K562 (cell line): ENCODE measurements around the gene ETV3. TPM values are rescaled to one million over a fixed set of nuclear protein-coding genes. Genes with fewer than 3 reads are reported as not detected.

Experiments
- ATAC-seq: fragments of 200-7000 bp; cut with Tn5 transposase; 3 replicates; pipeline ENCODE4 v1.9.1; 2020; ENCODE audit warnings: moderate library complexity
- BruUV-seq: library from RNA; stranded (reverse); fragments of 400-500 nt; replicated peaks from 2 replicates; lab custom pipeline; 2021; lab: Mats Ljungman, UMichigan
- CTCF ChIA-PET: fragments of 300-600 bp; formaldehyde crosslinking; extraction: SDS; loops from one replicate; lab custom pipeline; 2021; ENCODE audit warnings: low intra/inter-chr PET ratio; lab: Yijun Ruan, JAX
- POLR2A ChIA-PET: fragments of 300-600, 350-650 bp; sonication (Branson Sonifier 250); formaldehyde crosslinking; extraction: SDS; loops from one replicate; lab custom pipeline; 2021; ENCODE audit warnings: antibody characterized with exemption, inconsistent platforms; lab: Yijun Ruan, JAX
- DNase-seq, 4 experiments: peaks; one replicate each; pipeline versions ENCODE4 v3.0.0 to v3.0.0-alpha.2; 2011 to 2018; ENCODE audit warnings: low spot score in 3 of 4, mixed read lengths in 3 of 4; ENCODE audit errors: extremely low read depth in 1 of 4
- FAIRE-seq: peaks from 2 replicates; lab custom pipeline; 2011; peaks lifted over from hg19 to GRCh38; lab: Jason Lieb, UNC
- H2AFZ ChIP-seq: 2 replicates; pipeline ENCODE4 v1.6.0; 2011; ENCODE audit warnings: low read depth, low read length, control low read depth, inconsistent platforms
- H3K27ac ChIP-seq: fragments of 200-600 bp; 3 replicates; pipeline ENCODE4 v1.8.0; 2011; ENCODE audit warnings: low read depth, mild to moderate bottlenecking, control low read depth, inconsistent platforms, low read length, moderate library complexity, mixed read lengths; ENCODE audit errors: extremely low read depth
- H3K27me3 ChIP-seq, 2 experiments: fragments of 300-600 bp in 1 of 2; 2 replicates in 1 of 2; 3 replicates in 1 of 2; pipeline versions ENCODE4 v1.6.0 to v1.8.0; 2011; ENCODE audit warnings: inconsistent platforms in 2 of 2, low read length in 2 of 2, mild to moderate bottlenecking in 1 of 2, mixed read lengths in 1 of 2, moderate library complexity in 1 of 2; ENCODE audit not compliant: control insufficient read depth in 2 of 2, insufficient read depth in 2 of 2
- H3K36me3 ChIP-seq: fragments of 300-600 bp; 3 replicates; pipeline ENCODE4 v1.8.0; 2011; ENCODE audit warnings: mild to moderate bottlenecking, low read length, inconsistent platforms; ENCODE audit not compliant: control insufficient read depth, insufficient read depth
- H3K4me1 ChIP-seq, 2 experiments: fragments of 200-600 bp in 1 of 2; replicated peaks in 1 of 2; 2 replicates in 1 of 2; 3 replicates in 1 of 2; pipeline versions ENCODE4 v1.5.1 to v1.8.0; 2011; ENCODE audit warnings: inconsistent platforms in 2 of 2, low read length in 2 of 2, mild to moderate bottlenecking in 1 of 2, mixed read lengths in 1 of 2, moderate library complexity in 1 of 2; ENCODE audit not compliant: control insufficient read depth in 2 of 2, insufficient read depth in 2 of 2
- H3K4me2 ChIP-seq: 2 replicates; pipeline ENCODE4 v1.6.1; 2011; ENCODE audit warnings: low read length, control low read depth, inconsistent platforms, mixed read lengths; ENCODE audit not compliant: insufficient read depth
- H3K4me3 ChIP-seq: fragments of 200-600 bp; sonication (generic), shearing (Covaris generic); 2 replicates; pipeline ENCODE4 v1.5.1; 2016; ENCODE audit warnings: control low read depth, inconsistent platforms
- H3K79me2 ChIP-seq: fragments of 200-600 bp; 3 replicates; pipeline ENCODE4 v1.8.0; 2011; ENCODE audit warnings: low read length, inconsistent platforms; ENCODE audit not compliant: control insufficient read depth, insufficient read depth
- H3K9ac ChIP-seq, 2 experiments: 2 replicates each; pipeline versions ENCODE4 v1.6.0 to v1.6.1; 2011; ENCODE audit warnings: low read depth in 2 of 2, low read length in 2 of 2, control low read depth in 1 of 2, inconsistent platforms in 1 of 2, mild to moderate bottlenecking in 1 of 2, mixed read lengths in 1 of 2; ENCODE audit not compliant: insufficient read depth in 1 of 2
- H3K9me1 ChIP-seq: one replicate; pipeline ENCODE4 v1.6.0; 2011; ENCODE audit warnings: inconsistent platforms, mild to moderate bottlenecking, low read length, moderate library complexity; ENCODE audit not compliant: control insufficient read depth, insufficient read depth
- H3K9me3 ChIP-seq: replicated peaks from 2 replicates; pipeline ENCODE4 v1.5.1; 2011; ENCODE audit warnings: low read depth, low read length, inconsistent platforms; ENCODE audit not compliant: control insufficient read depth, insufficient read depth
- H4K20me1 ChIP-seq: replicated peaks from 2 replicates; pipeline ENCODE4 v1.6.1; 2011; ENCODE audit warnings: low read length, inconsistent platforms, mixed read lengths; ENCODE audit not compliant: control insufficient read depth, insufficient read depth
- BDP1 ChIP-seq: IDR thresholded peaks from 3 replicates; pipeline ENCODE4 v1.6.1; 2011; ENCODE audit not compliant: insufficient read length, insufficient read depth
- CEBPG ChIP-seq, 3 experiments: fragments of 200-800 bp in 1 of 3; sonication (Bioruptor generic) in 1 of 3; sonication (generic) in 1 of 3; formaldehyde crosslinking in 1 of 3; IDR thresholded peaks in 2 of 3; conservative IDR thresholded peaks in 1 of 3; 2 replicates each; pipeline versions ENCODE4 v1.6.1 to v1.8.0; 2016 to 2022; ENCODE audit warnings: missing compliant biosample characterization in 2 of 3, missing genetic modification characterization in 2 of 3, mild to moderate bottlenecking in 1 of 3, missing genetic modification reagents in 1 of 3
- CREB1 ChIP-seq, 2 experiments: sonication (generic) in 1 of 2; formaldehyde crosslinking in 1 of 2; IDR thresholded peaks; 2 replicates each; pipeline versions ENCODE4 v1.6.1 to v1.8.0; 2012 to 2022; ENCODE audit warnings: inconsistent platforms in 1 of 2, mild to moderate bottlenecking in 1 of 2, missing genetic modification reagents in 1 of 2, moderate library complexity in 1 of 2
- FOXK1 ChIP-seq: sonication (generic); formaldehyde crosslinking; IDR thresholded peaks from 2 replicates; pipeline ENCODE4 v1.8.0; 2022; ENCODE audit warnings: missing genetic modification reagents, mild to moderate bottlenecking, borderline replicate concordance
- GTF2E2 ChIP-seq: fragments of 200-800 bp; sonication (Bioruptor generic); IDR thresholded peaks from 2 replicates; pipeline ENCODE4 v1.6.1; 2016; ENCODE audit warnings: missing genetic modification characterization, missing compliant biosample characterization
- NR1H2 ChIP-seq: sonication (generic); formaldehyde crosslinking; IDR thresholded peaks from 2 replicates; pipeline ENCODE4 v1.4.0; 2020; ENCODE audit warnings: mild to moderate bottlenecking, missing genetic modification reagents
- NR2C1 ChIP-seq, 2 experiments: fragments of 450-650 bp; IDR thresholded peaks; 2 replicates each; pipeline ENCODE4 v1.6.1; 2017; ENCODE audit warnings: mild to moderate bottlenecking in 2 of 2, antibody characterized with exemption in 1 of 2, inconsistent platforms in 1 of 2, missing compliant biosample characterization in 1 of 2, missing genetic modification characterization in 1 of 2
- PCBP1 ChIP-seq: fragments of 200-400 bp; formaldehyde crosslinking; IDR thresholded peaks from 2 replicates; pipeline ENCODE4 v1.6.1; 2018; ENCODE audit warnings: mild to moderate bottlenecking, low read depth, low read length; ENCODE audit not compliant: poor library complexity, severe bottlenecking
- PRMT5 ChIP-seq: sonication (generic); formaldehyde crosslinking; IDR thresholded peaks from 2 replicates; pipeline ENCODE4 v1.5.0; 2020; ENCODE audit warnings: missing genetic modification reagents
- PURB ChIP-seq: sonication (generic); formaldehyde crosslinking; IDR thresholded peaks from 2 replicates; pipeline ENCODE4 v1.9.0; 2021; ENCODE audit warnings: low read depth, mild to moderate bottlenecking, missing genetic modification reagents
- SNRNP70 ChIP-seq: fragments of 200-400 bp; formaldehyde crosslinking; optimal IDR thresholded peaks from 2 replicates; pipeline ENCODE3; 2017; ENCODE audit warnings: low read depth, low read length
- TARDBP ChIP-seq: fragments of 450-650 bp; IDR thresholded peaks from 2 replicates; pipeline ENCODE4 v1.6.1; 2016
- ZNF224 ChIP-seq: sonication (generic); formaldehyde crosslinking; IDR thresholded peaks from 2 replicates; pipeline ENCODE4 v1.8.0; 2022; ENCODE audit warnings: mild to moderate bottlenecking, missing genetic modification reagents
- ZNF324 ChIP-seq: fragments of 250-450 bp; sonication (Bioruptor Pico); IDR thresholded peaks from 2 replicates; pipeline ENCODE4 v1.4.0; 2020; ENCODE audit warnings: mild to moderate bottlenecking
- ZNF707 ChIP-seq: fragments of 250-450 bp; sonication (Bioruptor Pico); conservative IDR thresholded peaks from 2 replicates; pipeline ENCODE4 v1.8.0; 2022; ENCODE audit warnings: inconsistent platforms, mild to moderate bottlenecking, moderate library complexity
- WGBS: fragments of 100-300 bp; shearing (Covaris generic); methylation state at CpG from one replicate; pipeline ENCODE4 v1.1.6; 2016; ENCODE audit warnings: low coverage, mixed read lengths; ENCODE audit not compliant: insufficient coverage; ENCODE audit errors: missing lambda C conversion rate; 5-methylcytosine and 5-hydroxymethylcytosine counted together
- in situ Hi-C: fragments of 300-500 bp; cut with MboI; formaldehyde crosslinking; loops from 4 replicates; pipeline ENCODE4 v1.15.0; 2018; ENCODE audit warnings: inconsistent platforms, mixed read lengths
- intact Hi-C: fragments of 100-400 bp; cut with micrococcal nuclease; formaldehyde crosslinking; loops from 2 replicates; pipeline ENCODE4 v1.14.2; 2022
- polyA plus RNA-seq, 8 experiments: library from polyadenylated mRNA; depleted of rRNA in 4 of 8; stranded (reverse) in 5 of 8; unstranded in 3 of 8; fragments of >200 nt; fragmentation: Nextera tagmentation in 2 of 8; fragmentation: Illumina TruSeq in 1 of 8; extraction: Ambion mirVana in 2 of 8; extraction: Trizol in 1 of 8; gene quantifications; 2 replicates each; pipeline versions ENCODE4 v1.2.1 to v1.2.3, GENCODE V29; 2011 to 2014; ENCODE audit warnings: inconsistent platforms in 1 of 8, missing spikeins in 1 of 8
- total RNA-seq, 7 experiments: library from RNA; depleted of rRNA in 6 of 7; stranded (reverse); fragments of >200 nt in 6 of 7; fragmentation: Illumina TruSeq in 2 of 7; extraction: Trizol in 2 of 7; gene quantifications; 2 replicates each; pipeline versions ENCODE4 v1.2.1 to v1.2.3, GENCODE V29; 2011 to 2021; ENCODE audit warnings: low replicate concordance in 1 of 7

The ETV3 gene
- total and polyA plus RNA-seq, 9 of the 15 experiments (the other 6 are each of a cell fraction or from before 2014, with no cell fraction given): 3.1 to 16.0 (median 9.0) TPM

- ATAC-seq (peak; percentile 28; the same call in 2 of the 3 replicates), FAIRE-seq (no peak), DNase-seq (peak in 1 of 4 experiments; percentile 9)
- WGBS: 21% methylated on average over 4 of the region's 8 CpGs
- Histone ChIP-seq H3K9ac (no peak overlapping the region), H3K27me3 (peaks cover 3% of the 10 kb centered on the region in 2 experiments; a peak in 3 of 5 replicates), H4K20me1 (no peaks in the 10 kb centered on the region; the same call in 1 of the 2 replicates), H3K9me3 (no peaks in the 10 kb centered on the region), H3K79me2 (no peaks in the 10 kb centered on the region), H3K4me1 (peaks cover 2 to 4% of the 10 kb centered on the region in 2 experiments; a peak in 1 of 5 replicates), H3K27ac (no peak overlapping the region), H3K4me2 (no peak overlapping the region), H3K9me1 (no peaks in the 10 kb centered on the region), H3K36me3 (no peaks in the 10 kb centered on the region), H3K4me3 (no peak overlapping the region), H2AFZ (0 out of 2 replicates have a peak overlapping the region, but pooled peaks have one; percentile 19)
- in situ Hi-C loops: loop anchor here (10.0 kb wide), 1 partner anchor 402 kb away; no protein-coding TSS in a partner anchor
- no peak for TF ChIP-seq CREB1 (IDR thresholded peaks at IDR 0.05)
- no peak for TF ChIP-seq CREB1 (CRISPR knock-in tag; IDR thresholded peaks at IDR 0.05)
- no peak for TF ChIP-seq TARDBP
- TF ChIP-seq GTF2E2 (tag): no peak
- TF ChIP-seq CEBPG (CRISPR knock-in tag; IDR thresholded peaks at IDR 0.05): no peak
- TF ChIP-seq CEBPG (tag; conservative IDR thresholded peaks at IDR 0.05 in 1 of 2, IDR thresholded peaks at IDR 0.05 in 1 of 2): no peak
- no peak for TF ChIP-seq ZNF707 (CRISPR knock-in tag)
- no peak for TF ChIP-seq NR1H2 (CRISPR knock-in tag)
- no peak for TF ChIP-seq BDP1
- TF ChIP-seq PRMT5: no peak
- no peak for TF ChIP-seq PURB (CRISPR knock-in tag)
- no peak for TF ChIP-seq ZNF324 (CRISPR knock-in tag)
- no peak for TF ChIP-seq SNRNP70
- no peak for TF ChIP-seq NR2C1 (IDR thresholded peaks at IDR 0.05)
- TF ChIP-seq NR2C1 (tag; IDR thresholded peaks at IDR 0.05): no peak
- TF ChIP-seq ZNF224: no peak
- no peak for TF ChIP-seq PCBP1
- TF ChIP-seq FOXK1: no peak
- POLR2A ChIA-PET: no interaction called here
- CTCF ChIA-PET: interaction anchor here (1.1 to 5.9 kb wide), 2 partner anchors 64 to 466 kb away, joined by 3 to 133 read pairs; no protein-coding TSS in a partner anchor
- no TSS peak for BruUV-seq
- intact Hi-C loops: loop anchor here (10.0 kb wide), 1 partner anchor 402 kb away; no protein-coding TSS in a partner anchor
Observed at GRCh38 chr1:157092831-157093230, 45.4 kb downstream of the ETV3 start.
